HG03039 (cell line): ENCODE data around the gene NUPR1.
"Not testable (repeated sequence)": the region's sequence is repeated elsewhere in the genome, so short reads cannot be mapped to it uniquely, and the experiment has no call there.

Experiments used
- ATAC-seq: cut with Tn5 transposase; IDR thresholded peaks from one replicate; pipeline ENCODE4 v1.9.1; 2021; ENCODE audit warnings: mild to moderate bottlenecking, moderate library complexity; ENCODE audit not compliant: unreplicated experiment

NUPR1 gene

DNA sequence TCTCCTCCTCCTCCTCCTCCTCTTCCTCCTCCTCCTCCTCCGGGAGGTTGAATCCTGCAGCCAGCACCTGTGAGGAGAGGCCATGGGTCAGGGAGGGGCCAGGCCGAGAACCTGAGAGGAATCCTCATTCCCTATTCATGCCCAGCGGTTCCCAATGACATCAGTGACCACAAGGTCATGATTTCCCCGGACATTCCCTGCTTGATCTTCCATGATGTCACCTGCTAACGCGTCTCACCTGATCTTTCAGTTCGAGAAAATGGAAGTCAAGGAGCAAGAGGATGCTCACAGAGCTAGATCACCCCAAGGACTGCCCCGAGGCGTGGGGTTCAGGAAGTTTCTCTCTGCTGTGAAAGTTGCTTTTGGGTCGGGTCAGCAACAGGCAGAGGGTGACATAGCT lies 38.9 kb downstream of the NUPR1 start:
- no peak for ATAC-seq

- no peak for ATAC-seq
Observed at GRCh38 chr16:28498666-28499381, 40.0 kb downstream of the NUPR1 start.

GRCh38 chr16:28497861-28498599 lies 40.7 kb downstream of the NUPR1 start:
- ATAC-seq, result no peak

DNA sequence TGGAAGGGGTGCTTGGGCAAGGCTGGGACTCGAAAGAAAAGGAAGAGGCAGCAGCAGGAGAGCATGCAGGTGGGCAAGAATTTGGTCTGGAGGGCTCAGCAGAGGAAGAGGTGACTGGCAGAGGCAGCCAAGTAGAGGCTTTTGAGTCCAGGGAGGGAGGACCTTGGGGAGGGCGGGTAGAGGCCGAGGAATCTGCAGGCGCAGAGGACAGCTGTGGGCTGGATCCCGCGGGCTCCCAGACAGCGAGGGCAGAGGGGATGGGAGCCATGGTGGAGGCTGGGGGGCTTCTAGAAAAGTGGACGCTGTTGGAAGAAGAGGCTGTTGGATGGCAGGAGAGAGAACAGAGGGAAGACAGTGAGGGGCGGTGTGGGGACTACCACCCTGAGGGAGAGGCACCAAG lies 41.4 kb downstream of the NUPR1 start:
- ATAC-seq, result no peak

- no peak for ATAC-seq
Observed at GRCh38 chr16:28496844-28497243, 41.9 kb downstream of the NUPR1 start.

DNA sequence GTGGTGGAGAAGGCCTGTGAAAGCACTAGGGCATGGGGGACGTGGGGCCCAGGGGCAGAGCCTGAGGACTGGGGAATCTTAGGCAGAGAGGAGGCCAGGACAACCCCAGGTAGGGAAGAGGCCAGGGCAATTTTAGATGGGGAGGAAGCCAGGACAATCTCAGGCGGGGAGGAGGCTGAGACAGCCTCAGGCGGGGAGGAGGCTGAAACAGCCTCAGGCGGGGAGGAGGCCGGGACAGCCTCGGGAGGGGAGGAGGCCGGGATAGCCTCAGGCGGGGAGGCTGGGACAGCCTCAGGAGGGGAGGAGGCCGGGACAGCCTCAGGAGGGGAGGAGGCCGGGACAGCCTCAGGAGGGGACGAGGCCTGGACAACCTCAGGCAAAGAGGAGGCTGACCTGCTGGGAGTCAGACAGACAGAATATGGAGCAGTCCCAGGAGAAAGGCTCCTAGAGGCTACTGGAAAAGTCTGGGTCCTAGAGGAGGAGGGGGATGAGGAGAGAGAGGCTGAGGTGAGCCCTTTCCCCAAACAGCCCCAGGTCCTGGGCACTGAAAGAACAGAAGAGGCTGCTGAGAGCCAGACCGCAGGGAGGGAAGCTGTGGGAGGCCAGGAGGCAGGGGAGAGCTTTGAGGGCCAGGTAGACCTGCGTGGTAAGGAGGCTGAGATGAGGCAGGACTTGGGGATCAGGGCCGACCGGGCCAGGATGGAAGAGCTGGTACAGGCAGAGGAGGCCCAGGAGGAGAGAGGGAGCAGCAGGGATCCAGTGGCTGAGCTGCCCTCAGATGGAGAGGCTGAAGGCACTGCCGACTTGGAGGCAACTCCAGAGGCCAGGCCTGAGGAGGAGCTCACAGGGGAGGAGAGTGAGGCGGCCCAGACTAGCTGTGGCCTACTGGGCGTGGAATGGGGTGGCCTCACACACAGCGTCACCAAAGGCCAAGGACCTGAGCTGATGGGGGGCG lies 42.7 kb downstream of the NUPR1 start:
- no peak for ATAC-seq

- no peak for ATAC-seq
Observed at GRCh38 chr16:28495098-28495793, 43.5 kb downstream of the NUPR1 start.

DNA sequence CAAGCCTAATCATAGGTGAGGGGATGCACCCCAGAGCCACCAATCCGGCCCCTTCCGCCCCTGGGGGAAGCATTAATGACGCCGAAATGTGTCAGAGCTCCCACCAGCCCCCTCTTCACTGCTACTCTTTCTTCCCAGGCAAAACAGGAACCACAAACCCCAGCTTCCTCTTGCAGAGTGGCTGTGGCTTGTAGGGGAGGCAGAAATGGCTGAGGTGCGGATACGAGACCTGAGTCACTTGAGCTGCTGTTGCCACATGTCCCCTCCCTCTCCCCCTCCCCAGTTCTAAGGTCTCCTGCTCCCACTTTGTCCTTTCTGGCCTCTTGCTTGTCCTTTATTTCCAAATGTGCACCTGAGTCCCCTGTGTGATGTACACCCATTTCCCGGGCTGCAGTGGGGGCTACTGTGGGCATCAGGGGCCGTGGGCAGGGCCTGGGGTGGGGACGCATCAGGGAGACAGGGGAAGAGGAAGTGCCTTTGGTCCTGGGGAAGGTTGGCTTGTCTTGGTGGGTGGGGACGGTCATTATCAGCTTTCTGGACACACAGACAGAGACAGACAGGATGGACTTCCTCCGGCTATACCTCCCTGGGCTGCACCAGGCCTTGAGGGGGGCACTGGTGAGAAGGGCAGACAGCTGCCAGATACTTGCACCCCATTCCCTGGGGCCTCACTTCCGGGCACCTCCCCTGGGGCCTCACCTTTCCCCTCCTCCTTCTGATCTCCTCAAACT lies 44.5 kb downstream of the NUPR1 start, which contains the start of gene APOBR:
APOBR (plus strand) TSS at position 523 of the 731 bp plus-strand sequence; CDS start at position 562, 39 bp downstream.
- no peak for ATAC-seq

GRCh38 chr16:28492511-28492910 lies 46.3 kb downstream of the NUPR1 start:
- ATAC-seq, result no peak

- peak; percentile 60 for ATAC-seq
Observed at GRCh38 chr16:28491970-28492474, 46.8 kb downstream of the NUPR1 start, which contains the start of gene CLN3. Gene CLN3, minus strand, starts transcription at chr16:28492074. Its CDS starts 315 bp downstream, at chr16:28491759.

DNA sequence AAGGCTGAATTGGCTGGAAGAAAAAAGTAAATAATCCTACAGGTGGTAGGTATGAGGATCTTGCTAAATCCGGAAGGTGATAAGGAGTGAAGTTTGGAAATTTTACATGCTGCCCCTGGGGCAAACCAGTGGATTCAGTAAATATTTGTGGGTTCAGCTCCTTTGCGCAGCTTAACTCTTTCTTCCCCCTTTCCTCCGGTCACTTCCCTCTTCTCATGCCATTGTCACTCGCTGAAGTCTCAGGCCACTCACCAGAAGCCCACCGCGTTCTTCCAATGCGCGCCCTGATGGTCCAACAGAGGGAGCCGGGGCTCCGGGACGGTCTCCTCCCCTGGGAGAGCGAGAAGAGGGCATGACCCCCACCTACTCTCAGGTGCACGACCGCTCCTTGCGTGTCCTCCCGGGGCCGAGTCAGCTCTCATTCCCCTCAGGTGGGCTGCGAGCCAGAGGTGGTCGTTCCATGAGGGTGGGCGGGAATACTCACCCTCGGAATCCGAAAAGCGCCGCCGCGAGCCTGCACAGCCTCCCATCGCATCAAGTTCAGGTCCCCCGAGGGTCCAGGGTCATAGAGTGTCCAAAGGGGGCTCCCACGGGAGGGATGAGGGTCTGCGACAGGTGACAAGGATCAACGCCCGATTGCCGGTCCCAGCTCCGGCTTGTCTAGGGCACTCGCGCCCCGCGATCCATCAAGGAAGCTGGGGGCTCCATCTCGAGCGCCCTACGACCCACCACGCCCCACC lies 47.4 kb downstream of the NUPR1 start:
- peak; percentile 4 for ATAC-seq

DNA sequence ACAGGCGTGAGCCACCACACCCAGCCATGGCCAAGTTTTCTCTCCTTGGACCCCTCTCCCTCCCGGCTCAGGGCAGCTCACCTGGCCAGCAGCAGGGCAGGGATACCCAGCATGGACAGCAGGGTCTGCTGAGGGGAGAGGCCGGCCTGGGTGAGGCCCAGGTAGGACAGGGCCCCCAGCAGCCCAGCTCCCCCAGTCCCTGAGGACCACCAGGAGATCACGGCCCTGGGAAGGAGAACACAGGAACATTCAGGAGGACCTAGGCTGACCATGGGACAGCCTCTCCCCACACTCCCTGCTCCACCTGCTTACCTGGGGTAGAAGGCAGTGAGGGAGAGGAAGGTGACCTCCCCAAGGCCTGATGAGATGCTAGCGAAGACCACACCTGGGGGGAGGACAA lies 52.5 kb downstream of the NUPR1 start:
- ATAC-seq, result no peak

DNA sequence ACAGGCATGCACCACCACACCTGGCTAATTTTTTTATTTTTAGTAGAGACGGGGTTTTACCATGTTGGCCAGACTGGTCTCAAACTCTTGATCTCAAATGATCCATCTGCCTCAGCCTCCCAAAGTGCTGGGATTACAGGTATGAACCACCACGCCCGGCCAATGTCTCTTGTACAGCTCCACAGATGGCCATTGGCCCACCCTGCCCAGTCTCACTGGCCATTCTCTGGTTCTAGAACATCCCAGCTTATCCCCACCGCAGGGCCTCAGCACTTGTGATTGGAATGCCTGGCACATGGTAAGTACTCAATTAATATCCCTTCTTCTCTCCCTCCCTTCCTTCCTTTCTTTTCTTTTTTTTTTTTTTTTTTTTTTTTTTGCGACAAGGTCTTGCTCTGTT lies 55.4 kb downstream of the NUPR1 start:
- not testable (repeated sequence) for ATAC-seq
